PC-3 (cell line): ENCODE results near the gene EHMT1. TPM values are rescaled to one million over a fixed set of nuclear protein-coding genes. Genes with fewer than 3 reads are reported as not detected.

Source experiments
- ATAC-seq: fragments of 200-7000 bp; cut with Tn5 transposase; 2 replicates; pipeline ENCODE4 v1.9.1; 2020; ENCODE audit warnings: mild to moderate bottlenecking, moderate library complexity
- BruUV-seq: library from RNA; stranded (reverse); fragments of 400-500 nt; replicated peaks from 2 replicates; lab custom pipeline; 2021; lab: Mats Ljungman, UMichigan
- CTCF ChIA-PET: fragments of 300-600 bp; sonication (Branson Sonifier 250); formaldehyde crosslinking; loops from one replicate; lab custom pipeline; 2022; ENCODE audit warnings: antibody characterized with exemption; lab: Charles Lee
- POLR2A ChIA-PET: fragments of 300-600 bp; sonication (Branson Sonifier 250); formaldehyde crosslinking; loops from one replicate; lab custom pipeline; 2022; ENCODE audit warnings: antibody characterized with exemption; ENCODE audit not compliant: unreplicated experiment; lab: Charles Lee
- DNase-seq: peaks from one replicate; pipeline ENCODE4 v3.0.0-alpha.2; 2015
- H2AFZ ChIP-seq: fragments of 300-600 bp; sonication (generic); 2 replicates; pipeline ENCODE4 v1.6.0; 2016; ENCODE audit warnings: antibody characterized with exemption, low read length
- H3F3A ChIP-seq: fragments of 300-600 bp; sonication (generic); one replicate; pipeline ENCODE4 v1.6.0; 2017; ENCODE audit warnings: antibody characterized with exemption, low read length, control low read depth, mild to moderate bottlenecking; ENCODE audit not compliant: unreplicated experiment
- H3K27ac ChIP-seq: fragments of 300-600 bp; sonication (generic); 2 replicates; pipeline ENCODE4 v1.5.1; 2016; ENCODE audit warnings: mild to moderate bottlenecking, low read length
- H3K27me3 ChIP-seq: fragments of 300-600 bp; sonication (generic); 2 replicates; pipeline ENCODE4 v1.6.1; 2016; ENCODE audit warnings: low read length, mixed read lengths
- H3K36me3 ChIP-seq: fragments of 300-600 bp; sonication (generic); 2 replicates; pipeline ENCODE4 v1.6.1; 2016; ENCODE audit warnings: low read depth, mixed run types, low read length, mixed read lengths
- H3K4me1 ChIP-seq: fragments of 300-600 bp; sonication (generic); 2 replicates; pipeline ENCODE4 v1.5.1; 2016; ENCODE audit warnings: low read length; ENCODE audit not compliant: insufficient read depth
- H3K4me2 ChIP-seq: fragments of 300-600 bp; sonication (generic); 2 replicates; pipeline ENCODE4 v1.6.0; 2016; ENCODE audit warnings: low read length
- H3K4me3 ChIP-seq: fragments of 300-600 bp; sonication (generic); 2 replicates; pipeline ENCODE4 v1.5.1; 2016; ENCODE audit warnings: mild to moderate bottlenecking, low read length, mixed read lengths
- H3K79me2 ChIP-seq: fragments of 300-600 bp; sonication (generic); 2 replicates; pipeline ENCODE4 v1.6.1; 2017; ENCODE audit warnings: low read length, mixed read lengths
- H3K9ac ChIP-seq: fragments of 300-600 bp; sonication (generic); 2 replicates; pipeline ENCODE4 v1.6.0; 2016; ENCODE audit warnings: mild to moderate bottlenecking, low read length
- H3K9me2 ChIP-seq: fragments of 300-600 bp; sonication (generic); replicated peaks from 2 replicates; pipeline ENCODE4 v1.6.1; 2016; ENCODE audit warnings: mixed run types, low read length, mixed read lengths
- H3K9me3 ChIP-seq: fragments of 300-600 bp; sonication (generic); 2 replicates; pipeline ENCODE4 v1.6.1; 2016; ENCODE audit warnings: low read length, mixed read lengths
- H4K20me1 ChIP-seq: fragments of 300-600 bp; sonication (generic); 2 replicates; pipeline ENCODE4 v1.6.1; 2016; ENCODE audit warnings: low read length, mixed read lengths
- EZH2 ChIP-seq: fragments of 300-600 bp; sonication (generic); IDR thresholded peaks from one replicate; pipeline ENCODE4 v1.6.1; 2017; ENCODE audit warnings: antibody characterized with exemption, mild to moderate bottlenecking, low read length; ENCODE audit not compliant: unreplicated experiment
- EZH2phosphoT487 ChIP-seq: fragments of 300-600 bp; sonication (generic); IDR thresholded peaks from 2 replicates; pipeline ENCODE4 v1.6.1; 2018; ENCODE audit warnings: mild to moderate bottlenecking, antibody characterized with exemption, low read length, borderline replicate concordance
- intact Hi-C: fragments of 100-400 bp; cut with micrococcal nuclease; formaldehyde crosslinking; loops from 2 replicates; pipeline ENCODE4 v1.9.0; 2023
- total RNA-seq: library from RNA; depleted of rRNA; stranded (reverse); fragments of >200 nt; gene quantifications from 2 replicates; pipeline ENCODE4 v1.2.3, GENCODE V29; 2014
- TF ChIP-seq, protein P1 (sequence below): fragments of 300-600 bp; sonication (generic); conservative IDR thresholded peaks from 2 replicates; pipeline ENCODE4 v1.5.1; 2017; ENCODE audit warnings: antibody characterized with exemption, low read depth, mild to moderate bottlenecking, low read length

EHMT1 gene
- total RNA-seq, 1 experiment from 2014 or later: 42.8 TPM

DNA sequence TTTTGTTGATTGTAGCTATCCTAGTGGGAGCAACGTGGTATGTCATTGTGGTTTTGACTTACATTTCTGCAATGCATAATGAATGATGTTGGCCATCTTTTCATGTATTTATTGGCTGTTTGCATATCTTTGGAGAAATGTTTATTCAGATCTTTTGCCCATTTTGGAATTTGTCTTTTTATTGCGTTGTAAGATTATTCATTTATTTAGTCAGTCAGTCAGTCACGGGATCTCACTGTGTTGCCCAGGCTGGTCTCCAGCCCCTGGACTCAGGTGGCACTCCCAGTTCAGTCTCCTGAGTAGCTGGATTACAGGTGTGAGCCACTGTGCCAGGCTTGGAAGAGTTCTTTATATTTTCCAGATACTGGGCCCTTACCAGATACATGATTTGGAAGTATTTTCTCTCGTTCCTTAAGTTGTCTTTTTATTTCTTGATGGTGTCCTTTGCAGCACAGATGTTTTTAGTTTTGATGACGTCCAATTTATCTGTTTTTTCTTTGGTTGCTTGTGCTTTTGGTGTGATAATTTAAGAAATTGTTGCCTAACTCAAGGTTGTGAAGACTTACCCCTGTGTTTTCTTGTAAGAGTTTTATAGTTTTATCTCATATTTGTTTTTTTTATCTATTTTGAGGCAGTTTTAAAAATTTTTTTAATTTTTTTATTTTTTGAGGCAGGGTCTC lies 67.1 kb downstream of the EHMT1 start:
- no peak overlapping the region for H3K4me2 ChIP-seq

DNA sequence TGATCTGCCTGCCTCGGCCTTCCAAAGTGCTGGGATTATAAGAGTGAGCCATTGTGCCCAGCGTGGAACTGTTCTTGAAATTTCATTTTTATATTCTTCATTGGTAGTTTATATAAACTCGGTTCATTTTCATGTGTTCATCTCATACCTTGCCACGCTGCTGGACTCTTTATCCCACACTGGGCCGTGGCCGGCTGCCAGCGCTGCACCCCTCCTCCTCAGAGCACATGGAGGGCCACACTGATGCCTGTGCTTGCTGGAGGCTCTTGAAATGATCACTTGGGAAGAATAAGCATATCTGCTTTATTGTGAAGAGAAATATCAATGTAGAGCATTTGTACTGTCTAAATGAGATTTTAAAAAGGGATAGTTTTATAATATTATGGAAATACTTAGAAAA lies 69.5 kb downstream of the EHMT1 start:
- ChIA-PET POLR2A (no interaction called here), CTCF (no interaction called here)
- DNase-seq (no peak), ATAC-seq (no peak)
- Histone ChIP-seq H2AFZ (no peak overlapping the region), H3F3A (no peaks in the 10 kb centered on the region), H3K4me3 (no peak overlapping the region), H3K27me3 (no peaks in the 10 kb centered on the region), H3K4me1 (no peaks in the 10 kb centered on the region), H3K9ac (no peak overlapping the region), H3K4me2 (no peak overlapping the region), H3K27ac (no peak overlapping the region), H3K9me2 (no peaks in the 10 kb centered on the region), H4K20me1 (0 out of 2 replicates have a peak, but pooled peaks cover 9% of the 10 kb centered on the region), H3K36me3 (no peaks in the 10 kb centered on the region), H3K9me3 (no peaks in the 10 kb centered on the region), H3K79me2 (peaks cover 96% of the 10 kb centered on the region)
- intact Hi-C loops: no loop called here
- TF ChIP-seq EZH2phosphoT487 (no peak), EZH2 (no peak)
- TF ChIP-seq, protein P1, sequence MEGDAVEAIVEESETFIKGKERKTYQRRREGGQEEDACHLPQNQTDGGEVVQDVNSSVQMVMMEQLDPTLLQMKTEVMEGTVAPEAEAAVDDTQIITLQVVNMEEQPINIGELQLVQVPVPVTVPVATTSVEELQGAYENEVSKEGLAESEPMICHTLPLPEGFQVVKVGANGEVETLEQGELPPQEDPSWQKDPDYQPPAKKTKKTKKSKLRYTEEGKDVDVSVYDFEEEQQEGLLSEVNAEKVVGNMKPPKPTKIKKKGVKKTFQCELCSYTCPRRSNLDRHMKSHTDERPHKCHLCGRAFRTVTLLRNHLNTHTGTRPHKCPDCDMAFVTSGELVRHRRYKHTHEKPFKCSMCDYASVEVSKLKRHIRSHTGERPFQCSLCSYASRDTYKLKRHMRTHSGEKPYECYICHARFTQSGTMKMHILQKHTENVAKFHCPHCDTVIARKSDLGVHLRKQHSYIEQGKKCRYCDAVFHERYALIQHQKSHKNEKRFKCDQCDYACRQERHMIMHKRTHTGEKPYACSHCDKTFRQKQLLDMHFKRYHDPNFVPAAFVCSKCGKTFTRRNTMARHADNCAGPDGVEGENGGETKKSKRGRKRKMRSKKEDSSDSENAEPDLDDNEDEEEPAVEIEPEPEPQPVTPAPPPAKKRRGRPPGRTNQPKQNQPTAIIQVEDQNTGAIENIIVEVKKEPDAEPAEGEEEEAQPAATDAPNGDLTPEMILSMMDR: no peak
- no TSS peak for BruUV-seq

More for the DNA sequence above, 67.1 kb downstream of the EHMT1 start:
- Histone ChIP-seq H4K20me1 (0 out of 2 replicates have a peak, but pooled peaks cover 9% of the 10 kb centered on the region), H3K4me1 (no peaks in the 10 kb centered on the region), H3K36me3 (no peaks in the 10 kb centered on the region), H3K4me3 (no peak overlapping the region), H3K9me3 (no peaks in the 10 kb centered on the region), H3K9ac (no peak overlapping the region), H3K27me3 (no peaks in the 10 kb centered on the region), H3K27ac (no peak overlapping the region), H2AFZ (no peak overlapping the region), H3F3A (no peaks in the 10 kb centered on the region), H3K9me2 (no peaks in the 10 kb centered on the region), H3K79me2 (peaks cover 99% of the 10 kb centered on the region)
- ATAC-seq: peak; percentile 59
- ChIA-PET CTCF (interaction anchor here (0.7 kb wide), 1 partner anchor 13 kb away, joined by 3 read pairs; no protein-coding TSS in a partner anchor), POLR2A (no interaction called here)
- BruUV-seq: no TSS peak
- peak; percentile 21 for DNase-seq
- intact Hi-C loops: no loop called here
- TF ChIP-seq EZH2phosphoT487: no peak
- no peak for TF ChIP-seq EZH2
- TF ChIP-seq, protein P1: no peak

DNA sequence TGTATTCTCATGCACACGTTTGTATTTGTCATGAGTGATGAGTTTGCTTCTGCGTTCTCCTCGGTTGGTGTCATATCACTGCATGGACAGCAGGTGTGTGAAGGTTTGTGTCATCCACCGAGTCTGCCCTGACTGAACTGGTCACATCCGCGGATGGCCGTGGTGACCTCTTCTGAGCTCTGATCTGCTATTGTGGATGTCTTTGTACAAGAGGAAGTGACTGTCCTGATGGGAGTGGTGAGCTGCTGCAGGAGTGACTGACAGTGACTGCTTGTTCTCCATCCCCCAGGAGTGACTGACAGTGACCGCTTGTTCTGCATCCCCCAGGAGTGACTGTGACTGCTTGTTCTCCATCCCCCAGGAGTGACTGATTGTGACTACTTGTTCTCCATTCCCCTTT lies 69.9 kb downstream of the EHMT1 start:
- Histone ChIP-seq H3K79me2 (peaks cover 92% of the 10 kb centered on the region), H3K36me3 (no peaks in the 10 kb centered on the region), H2AFZ (no peak overlapping the region), H3F3A (no peaks in the 10 kb centered on the region), H3K27ac (no peak overlapping the region), H3K9me2 (no peaks in the 10 kb centered on the region), H3K4me1 (no peaks in the 10 kb centered on the region), H4K20me1 (0 out of 2 replicates have a peak, but pooled peaks cover 9% of the 10 kb centered on the region), H3K9ac (no peak overlapping the region), H3K9me3 (no peaks in the 10 kb centered on the region), H3K27me3 (no peaks in the 10 kb centered on the region), H3K4me3 (no peak overlapping the region), H3K4me2 (no peak overlapping the region)
- ATAC-seq (peak; percentile 70), DNase-seq (no peak)
- BruUV-seq: no TSS peak
- intact Hi-C loops: no loop called here
- CTCF ChIA-PET: no interaction called here
- POLR2A ChIA-PET: no interaction called here
- no peak for TF ChIP-seq EZH2
- no peak for TF ChIP-seq EZH2phosphoT487
- TF ChIP-seq, protein P1: no peak
